ENCODE data around the gene DIAPH2.

DNA sequence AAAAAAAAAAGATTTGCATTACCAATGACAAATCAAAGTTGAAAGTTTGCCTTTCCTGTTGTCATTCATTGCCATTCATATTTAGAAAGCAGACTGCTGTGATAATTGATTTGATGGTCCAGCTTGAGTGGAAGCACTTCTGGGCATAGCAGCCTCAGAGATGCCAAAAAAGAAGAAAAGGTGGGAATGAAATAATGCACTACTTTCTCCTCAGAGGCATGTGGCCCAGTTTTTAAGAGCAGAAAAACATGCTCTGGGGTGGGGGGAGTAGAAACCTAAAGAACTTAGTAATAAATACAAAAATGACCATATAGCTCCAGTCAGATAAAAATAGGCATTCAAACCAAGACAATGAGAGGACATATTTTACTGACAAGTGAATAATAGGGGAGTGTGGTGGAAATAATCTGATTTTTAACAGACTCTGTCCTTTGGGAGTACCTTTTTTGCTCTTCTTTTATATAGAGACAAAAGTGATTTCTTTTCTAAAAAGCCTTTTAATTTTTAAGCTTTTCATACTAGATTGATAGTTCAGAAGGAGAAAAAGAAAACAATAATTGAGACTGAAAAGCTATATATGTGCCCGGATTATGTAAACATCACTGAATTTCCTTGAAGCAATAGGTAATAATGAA lies 798.1 kb downstream of the DIAPH2 start:
- TF ChIP-seq, protein P1, sequence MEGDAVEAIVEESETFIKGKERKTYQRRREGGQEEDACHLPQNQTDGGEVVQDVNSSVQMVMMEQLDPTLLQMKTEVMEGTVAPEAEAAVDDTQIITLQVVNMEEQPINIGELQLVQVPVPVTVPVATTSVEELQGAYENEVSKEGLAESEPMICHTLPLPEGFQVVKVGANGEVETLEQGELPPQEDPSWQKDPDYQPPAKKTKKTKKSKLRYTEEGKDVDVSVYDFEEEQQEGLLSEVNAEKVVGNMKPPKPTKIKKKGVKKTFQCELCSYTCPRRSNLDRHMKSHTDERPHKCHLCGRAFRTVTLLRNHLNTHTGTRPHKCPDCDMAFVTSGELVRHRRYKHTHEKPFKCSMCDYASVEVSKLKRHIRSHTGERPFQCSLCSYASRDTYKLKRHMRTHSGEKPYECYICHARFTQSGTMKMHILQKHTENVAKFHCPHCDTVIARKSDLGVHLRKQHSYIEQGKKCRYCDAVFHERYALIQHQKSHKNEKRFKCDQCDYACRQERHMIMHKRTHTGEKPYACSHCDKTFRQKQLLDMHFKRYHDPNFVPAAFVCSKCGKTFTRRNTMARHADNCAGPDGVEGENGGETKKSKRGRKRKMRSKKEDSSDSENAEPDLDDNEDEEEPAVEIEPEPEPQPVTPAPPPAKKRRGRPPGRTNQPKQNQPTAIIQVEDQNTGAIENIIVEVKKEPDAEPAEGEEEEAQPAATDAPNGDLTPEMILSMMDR (IDR thresholded peaks at IDR 0.05), result no peak
- no peak for TF ChIP-seq POLR2AphosphoS5 (IDR thresholded peaks at IDR 0.05)
- TF ChIP-seq POLR2A (IDR thresholded peaks at IDR 0.05; ENCODE audit: low read depth), result no peak
- no peak for TF ChIP-seq EP300 (IDR thresholded peaks at IDR 0.05)

Measured in esophagus muscularis mucosa (tissue), 4 donors.